Endothelial cell of umbilical vein (primary cell): ENCODE results near the gene KRCC1.

ENCODE experiments used
- EZH2 ChIP-seq: IDR thresholded peaks from 2 replicates; pipeline ENCODE4 v1.6.1; 2012; ENCODE audit warnings: borderline replicate concordance, low read depth, mild to moderate bottlenecking, moderate library complexity, low read length, inconsistent platforms; ENCODE audit not compliant: severe bottlenecking
- FOS ChIP-seq: IDR thresholded peaks from 2 replicates; pipeline ENCODE4 v1.6.1; 2011; ENCODE audit warnings: mild to moderate bottlenecking, low read length, moderate library complexity, borderline replicate concordance; ENCODE audit not compliant: insufficient read depth
- GATA2 ChIP-seq: IDR thresholded peaks from 2 replicates; pipeline ENCODE4 v1.7.0; 2011; ENCODE audit warnings: low read depth, mild to moderate bottlenecking, moderate library complexity, mixed read lengths, low read length; ENCODE audit not compliant: insufficient read length, insufficient read depth
- JUN ChIP-seq: IDR thresholded peaks from 2 replicates; pipeline ENCODE4 v1.6.1; 2011; ENCODE audit warnings: borderline replicate concordance, low read depth; ENCODE audit not compliant: insufficient read length, insufficient read depth
- MYC ChIP-seq: IDR thresholded peaks from one replicate; pipeline ENCODE4 v1.6.1; 2011; ENCODE audit warnings: mild to moderate bottlenecking, low read depth, low read length
- POLR2A ChIP-seq: IDR thresholded peaks from 2 replicates; pipeline ENCODE4 v1.6.1; 2012; ENCODE audit warnings: low read depth, mild to moderate bottlenecking, control low read depth, low read length
- POLR2AphosphoS5 ChIP-seq: IDR thresholded peaks from 2 replicates; pipeline ENCODE4 v1.6.1; 2012; ENCODE audit warnings: low read depth, mild to moderate bottlenecking, control low read depth, low read length, moderate library complexity; ENCODE audit not compliant: insufficient read depth
- TF ChIP-seq, protein P1 (sequence below): IDR thresholded peaks from 2 replicates; pipeline ENCODE4 v1.6.1; 2011; ENCODE audit not compliant: insufficient read depth, insufficient read length
- TF ChIP-seq, protein P2 (sequence below), 2 donors: IDR thresholded peaks; 1 replicate in 1 of 2; 2 replicates in 1 of 2; pipeline ENCODE4 v1.5.1; 2011; ENCODE audit warnings: low read length in 2 of 2, mild to moderate bottlenecking in 2 of 2, moderate library complexity in 2 of 2, control low read depth in 1 of 2, inconsistent platforms in 1 of 2, low read depth in 1 of 2; ENCODE audit not compliant: insufficient read depth in 1 of 2; ENCODE audit errors: extremely low read depth in 1 of 2

DNA sequence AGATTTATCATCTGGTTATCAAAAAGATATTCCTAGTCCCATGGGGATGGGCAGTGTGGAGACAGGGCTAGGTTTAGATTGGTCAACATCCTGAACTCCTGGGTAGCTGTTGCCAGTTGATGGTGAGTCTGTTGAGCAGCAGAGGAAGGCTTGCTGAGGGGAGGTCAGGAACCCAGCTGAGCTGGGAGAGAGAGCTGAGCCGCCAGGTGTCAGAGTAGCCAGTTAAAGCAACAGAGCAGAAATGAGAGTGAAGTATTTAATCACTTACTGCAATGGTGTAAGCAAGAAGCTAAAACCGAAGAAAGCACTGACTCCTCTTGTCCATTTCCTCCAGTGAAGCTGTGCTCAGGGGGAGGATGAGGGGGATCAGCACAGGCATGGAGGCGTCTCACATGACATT is 41.6 kb upstream of the KRCC1 start:
- TF ChIP-seq, protein P1, sequence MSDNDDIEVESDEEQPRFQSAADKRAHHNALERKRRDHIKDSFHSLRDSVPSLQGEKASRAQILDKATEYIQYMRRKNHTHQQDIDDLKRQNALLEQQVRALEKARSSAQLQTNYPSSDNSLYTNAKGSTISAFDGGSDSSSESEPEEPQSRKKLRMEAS: no peak
- TF ChIP-seq, protein P2, sequence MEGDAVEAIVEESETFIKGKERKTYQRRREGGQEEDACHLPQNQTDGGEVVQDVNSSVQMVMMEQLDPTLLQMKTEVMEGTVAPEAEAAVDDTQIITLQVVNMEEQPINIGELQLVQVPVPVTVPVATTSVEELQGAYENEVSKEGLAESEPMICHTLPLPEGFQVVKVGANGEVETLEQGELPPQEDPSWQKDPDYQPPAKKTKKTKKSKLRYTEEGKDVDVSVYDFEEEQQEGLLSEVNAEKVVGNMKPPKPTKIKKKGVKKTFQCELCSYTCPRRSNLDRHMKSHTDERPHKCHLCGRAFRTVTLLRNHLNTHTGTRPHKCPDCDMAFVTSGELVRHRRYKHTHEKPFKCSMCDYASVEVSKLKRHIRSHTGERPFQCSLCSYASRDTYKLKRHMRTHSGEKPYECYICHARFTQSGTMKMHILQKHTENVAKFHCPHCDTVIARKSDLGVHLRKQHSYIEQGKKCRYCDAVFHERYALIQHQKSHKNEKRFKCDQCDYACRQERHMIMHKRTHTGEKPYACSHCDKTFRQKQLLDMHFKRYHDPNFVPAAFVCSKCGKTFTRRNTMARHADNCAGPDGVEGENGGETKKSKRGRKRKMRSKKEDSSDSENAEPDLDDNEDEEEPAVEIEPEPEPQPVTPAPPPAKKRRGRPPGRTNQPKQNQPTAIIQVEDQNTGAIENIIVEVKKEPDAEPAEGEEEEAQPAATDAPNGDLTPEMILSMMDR (IDR thresholded peaks at IDR 0.05; ENCODE audit: extremely low read depth in 1 of 2, insufficient read depth in 1 of 2, low read depth in 1 of 2, low read length in 2 of 2): no peak
- no peak for TF ChIP-seq POLR2AphosphoS5
- TF ChIP-seq JUN: no peak
- no peak for TF ChIP-seq POLR2A
- TF ChIP-seq FOS: no peak
- no peak for TF ChIP-seq EZH2
- TF ChIP-seq GATA2: no peak
- no peak for TF ChIP-seq MYC
